GM12873 (cell line): ENCODE measurements around the gene ZNRF3.

Experiments used
- CTCF ChIP-seq: IDR thresholded peaks from 2 replicates; pipeline ENCODE4 v1.5.1; 2012; ENCODE audit warnings: low read depth, mild to moderate bottlenecking, moderate library complexity, low read length, control low read depth; ENCODE audit not compliant: insufficient read depth; ENCODE audit errors: missing control alignments

ZNRF3 gene

GRCh38 chr22:29012952-29013351, 129.6 kb downstream of the ZNRF3 start:
- TF ChIP-seq CTCF = no peak

DNA sequence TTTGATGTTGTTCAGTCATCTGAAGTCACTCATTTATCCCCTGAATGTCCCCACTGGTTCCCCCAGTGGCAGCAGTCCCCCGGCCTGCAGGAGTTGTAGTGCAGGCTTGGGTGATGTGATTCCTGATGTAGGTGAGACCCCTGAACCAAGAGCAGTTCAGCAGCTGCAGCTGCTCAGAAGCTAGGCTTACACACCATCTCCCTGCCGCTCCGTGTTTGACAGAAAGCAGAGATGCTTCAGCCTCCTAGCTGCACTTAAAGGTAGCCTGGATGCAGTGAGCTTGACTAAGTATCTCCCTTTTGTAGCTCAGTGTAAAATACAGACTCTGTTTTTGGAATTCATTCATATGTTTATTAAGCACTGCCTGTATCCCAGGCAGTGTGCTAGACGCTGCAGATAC, 130.9 kb downstream of the ZNRF3 start:
- no peak for TF ChIP-seq CTCF

DNA sequence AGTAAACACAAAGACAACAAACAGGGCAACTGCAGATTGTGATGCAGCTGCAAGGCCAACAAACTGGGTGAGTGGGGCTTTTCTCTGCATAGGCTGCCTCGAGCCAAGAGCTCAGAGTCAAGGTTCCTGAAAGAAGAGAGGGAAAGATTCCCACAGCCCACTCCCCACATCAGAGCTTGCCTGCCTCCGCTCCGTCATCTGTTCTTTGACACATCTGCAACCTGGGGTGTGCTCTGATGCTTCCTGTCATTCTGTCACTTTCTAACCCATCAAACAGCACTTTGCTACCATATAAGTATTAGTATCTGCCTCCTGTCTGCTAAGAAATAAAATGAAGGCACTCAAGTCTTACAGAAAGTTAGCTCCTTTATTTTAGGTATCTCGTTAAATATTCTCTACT, 131.4 kb downstream of the ZNRF3 start:
- no peak for TF ChIP-seq CTCF

DNA sequence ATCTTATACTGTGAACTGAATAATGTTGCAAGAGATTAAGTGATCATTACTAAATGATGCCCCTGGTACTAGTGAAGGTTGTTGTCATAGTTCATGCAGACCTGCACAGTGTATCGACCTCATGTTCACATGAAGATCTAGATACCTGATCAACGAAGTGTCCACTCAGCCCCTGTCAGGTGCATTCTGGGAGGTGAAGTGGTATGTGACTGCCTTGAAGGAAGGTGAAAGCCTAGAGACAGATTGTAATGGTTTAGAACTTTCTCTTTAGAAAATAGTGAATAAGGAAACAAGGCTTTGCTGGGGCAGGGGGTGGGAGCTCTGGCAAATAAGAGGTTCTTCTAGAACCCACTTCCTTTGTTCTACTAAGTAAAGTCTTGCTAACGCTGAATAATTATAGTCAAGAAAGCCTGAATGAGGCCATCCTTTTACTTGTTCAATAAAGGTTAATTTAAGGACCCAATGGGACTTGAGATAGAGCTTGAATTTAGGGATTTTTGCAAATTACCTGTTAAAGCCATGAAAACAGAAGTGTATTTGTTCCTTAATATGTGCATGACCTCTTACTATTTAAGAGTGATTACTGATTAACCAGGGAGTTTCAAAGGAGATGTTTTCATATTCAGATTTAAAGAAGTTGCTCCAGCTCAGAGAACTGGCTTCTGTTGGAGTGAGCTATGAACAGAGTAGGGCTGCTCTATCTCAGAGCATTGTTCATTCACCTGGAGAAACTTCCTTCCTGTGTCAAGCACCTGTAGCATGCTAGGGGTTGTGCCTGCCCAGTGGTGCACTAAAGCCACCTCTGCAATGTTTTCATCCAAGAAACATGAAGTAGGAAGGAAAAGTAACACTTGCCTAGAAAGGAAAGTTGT, 132.9 kb downstream of the ZNRF3 start:
- no peak for TF ChIP-seq CTCF

DNA sequence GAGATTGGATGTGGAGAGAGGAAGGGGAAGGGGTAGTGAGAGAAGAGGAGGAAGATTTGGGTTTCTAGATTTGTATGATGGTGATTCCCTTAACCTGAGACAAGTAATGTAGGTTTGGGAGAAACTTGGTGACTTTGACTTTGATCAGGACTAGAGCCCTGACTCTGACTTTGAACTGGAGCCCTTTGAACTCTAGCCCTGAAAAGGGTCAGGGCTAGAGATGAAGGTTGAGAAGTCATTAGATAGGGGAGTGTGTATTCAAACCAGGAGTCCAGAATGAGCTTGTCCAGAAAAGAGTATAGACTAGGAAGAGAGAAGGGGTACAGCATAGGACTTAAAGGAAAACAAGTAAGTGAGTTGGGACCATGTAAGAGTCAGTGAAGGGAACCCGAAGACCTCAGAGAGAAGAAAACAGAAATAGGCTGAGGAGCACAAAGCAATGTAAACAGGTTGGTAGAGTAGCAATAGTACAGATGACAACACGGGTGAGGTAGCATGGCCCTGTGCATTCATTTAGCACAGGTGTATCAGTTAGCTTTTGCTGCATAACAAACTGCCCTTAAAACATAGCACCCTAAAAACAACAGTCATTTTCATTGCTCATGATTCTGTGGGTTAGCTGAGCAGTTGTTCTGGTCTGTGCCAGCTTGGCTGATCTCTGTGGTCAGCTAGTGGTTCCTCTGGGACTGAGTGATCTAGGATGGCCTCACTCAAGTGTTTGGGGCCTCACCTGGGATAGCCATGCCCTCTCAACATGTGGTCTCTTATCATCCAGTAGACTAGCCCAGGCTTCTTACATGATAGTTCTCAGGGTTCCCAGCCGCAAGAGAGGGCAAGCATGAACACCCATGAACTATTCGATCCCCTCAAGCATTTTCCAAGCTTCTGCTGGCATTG, 135.2 kb downstream of the ZNRF3 start:
- TF ChIP-seq CTCF = no peak

DNA sequence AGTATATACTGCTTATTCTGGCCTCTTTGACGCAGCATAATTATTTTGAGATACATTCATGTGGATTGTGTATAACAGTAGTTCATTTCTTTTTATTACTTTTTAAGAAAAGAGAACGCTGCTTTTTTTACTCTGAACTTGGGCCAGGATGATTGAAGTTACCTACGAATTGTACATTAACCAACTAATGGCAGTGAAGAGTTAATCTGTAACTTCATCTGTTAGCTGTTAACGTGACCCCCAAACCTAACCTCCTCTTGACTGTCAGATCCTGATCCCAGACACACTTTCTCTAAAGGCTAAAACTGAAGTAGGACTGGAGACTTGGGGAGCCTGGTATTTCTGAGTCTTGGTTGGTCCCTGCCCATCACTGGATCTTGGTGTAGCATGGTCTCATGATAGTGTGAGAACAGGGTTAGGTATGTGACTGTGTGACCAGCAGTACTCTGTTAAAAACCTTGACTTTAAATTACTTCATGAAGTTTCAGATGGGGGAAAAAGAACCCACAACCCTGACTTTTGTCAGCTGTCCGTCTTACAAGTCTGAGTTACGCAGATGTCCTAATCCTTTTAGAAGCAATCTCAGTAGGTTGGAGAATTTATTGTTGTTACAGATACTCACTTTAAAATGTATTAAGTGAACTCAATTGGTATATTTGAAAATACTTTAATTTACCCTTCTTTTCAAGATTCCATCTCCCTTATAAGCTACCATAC, 138.9 kb downstream of the ZNRF3 start:
- TF ChIP-seq CTCF = no peak

DNA sequence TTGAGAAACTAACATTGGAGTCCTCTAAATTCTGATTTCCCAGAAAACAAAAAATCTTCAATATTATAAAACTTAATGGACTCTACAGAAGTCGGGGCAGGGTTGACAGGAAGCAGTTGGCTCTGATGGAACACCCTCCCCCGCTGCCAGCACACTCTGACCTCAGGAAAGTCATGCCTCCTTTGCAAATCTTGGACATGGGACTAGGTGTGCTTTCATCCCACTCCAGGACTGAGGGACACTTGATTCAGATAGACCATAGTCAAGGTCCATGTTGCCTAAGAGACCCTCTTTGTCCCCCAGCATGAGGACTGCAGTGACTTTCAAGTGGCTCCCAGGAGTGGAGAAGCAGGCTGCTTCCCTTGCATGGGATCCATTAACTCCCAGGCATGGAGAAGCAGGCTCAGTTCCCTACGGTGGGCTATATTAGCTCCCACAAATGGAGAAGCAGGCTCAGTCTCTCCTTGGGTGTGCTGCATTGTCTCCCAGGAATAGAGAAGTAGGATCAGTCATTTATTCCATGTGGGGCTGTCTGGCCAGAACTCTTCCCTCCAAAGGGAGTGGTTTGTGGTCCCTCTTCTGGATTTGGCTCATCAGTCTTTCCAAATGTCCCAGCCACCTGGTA, 139.9 kb downstream of the ZNRF3 start:
- TF ChIP-seq CTCF = no peak
